HTR-8/SVneo (cell line): ENCODE data around the gene STX2.

Source experiments
- DNase-seq: peaks from one replicate; pipeline ENCODE4 v3.0.0; 2011; ENCODE audit warnings: low spot score, mixed read lengths; ENCODE audit not compliant: insufficient read length
- FAIRE-seq: peaks from 2 replicates; lab custom pipeline; 2011; peaks lifted over from hg19 to GRCh38; lab: Jason Lieb, UNC

Gene STX2

GRCh38 chr12:130832561-130833209, 6.4 kb downstream of the STX2 start:
- FAIRE-seq (no peak), DNase-seq (peak; percentile 52)

- DNase-seq (no peak), FAIRE-seq (no peak)
Measured at GRCh38 chr12:130831876-130832405, 7.1 kb downstream of the STX2 start.

GRCh38 chr12:130831246-130831645, 7.8 kb downstream of the STX2 start:
- no peak for FAIRE-seq
- DNase-seq = no peak

DNA sequence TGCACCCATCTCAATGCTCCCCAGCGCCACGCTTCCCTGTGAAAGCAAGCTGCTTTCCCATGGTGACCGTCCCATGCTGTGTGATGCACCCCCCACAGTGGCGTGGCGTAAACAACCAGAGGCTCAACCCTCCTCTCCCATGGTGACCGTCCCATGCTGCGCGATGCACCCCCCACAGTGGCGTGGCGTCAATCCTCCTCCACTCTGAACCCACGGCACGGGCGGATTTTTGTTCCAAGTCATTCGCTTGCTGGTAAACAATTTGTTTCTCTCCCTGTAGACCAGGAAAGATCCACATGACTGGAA, 8.9 kb downstream of the STX2 start:
- FAIRE-seq (no peak), DNase-seq (no peak)

GRCh38 chr12:130829391-130830245, 9.4 kb downstream of the STX2 start:
- DNase-seq = no peak

GRCh38 chr12:130828895-130829294, 10.2 kb downstream of the STX2 start:
- FAIRE-seq (no peak), DNase-seq (no peak)

More at GRCh38 chr12:130829391-130830245, 9.4 kb downstream of the STX2 start:
- no peak for FAIRE-seq

DNA sequence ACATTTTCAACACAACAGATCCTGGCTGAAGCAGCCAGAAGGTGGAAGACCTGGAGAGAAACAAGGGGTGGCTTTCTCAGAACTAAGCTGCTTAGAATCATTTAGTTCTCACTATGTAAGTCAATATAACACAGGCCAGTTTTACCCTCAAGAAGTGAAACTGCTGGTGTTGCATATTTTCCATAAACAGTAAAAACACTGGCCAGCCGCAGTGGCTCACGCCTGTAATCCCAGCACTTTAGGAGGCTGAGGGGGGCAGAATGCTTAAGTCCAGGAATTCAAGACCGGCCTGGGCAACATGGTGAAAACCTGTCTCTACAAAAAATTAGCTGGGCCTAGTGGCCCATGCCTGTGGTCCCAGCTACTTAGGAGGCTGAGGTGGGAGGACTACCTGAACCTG, 11.6 kb downstream of the STX2 start:
- FAIRE-seq (no peak), DNase-seq (no peak)

DNA sequence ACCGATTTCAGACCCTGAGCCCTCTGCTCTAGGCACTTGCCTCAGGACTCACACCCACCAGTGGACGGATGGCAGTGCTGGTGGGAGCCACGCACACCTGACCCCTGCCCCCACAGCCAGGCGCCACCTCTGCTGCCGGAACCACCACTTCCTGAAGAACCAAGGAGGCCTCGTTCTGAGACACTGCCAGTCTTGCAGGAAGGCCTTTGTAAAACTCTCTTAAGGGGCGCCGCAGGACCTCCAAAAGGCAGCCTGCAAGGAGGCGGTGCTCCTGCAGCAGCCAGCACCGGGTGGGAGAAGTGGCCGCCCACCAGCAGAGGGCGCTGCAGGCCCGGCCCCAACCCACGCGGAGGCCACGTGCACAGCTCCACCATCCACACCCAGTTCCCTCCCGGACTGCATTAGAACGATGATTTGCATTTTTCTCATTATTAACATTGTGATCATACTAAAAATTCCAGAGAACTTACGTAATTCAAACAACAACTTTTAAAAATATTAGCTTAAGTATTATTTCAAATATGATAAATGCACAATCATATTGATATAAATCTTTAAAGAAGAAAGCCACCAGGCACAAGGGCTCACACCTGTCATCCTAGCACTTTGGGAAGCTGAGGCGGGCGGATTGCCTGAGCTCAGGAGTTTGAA, 12.8 kb downstream of the STX2 start:
- FAIRE-seq (no peak), DNase-seq (peak; percentile 58)

GRCh38 chr12:130825771-130826150, 13.3 kb downstream of the STX2 start:
- FAIRE-seq (no peak), DNase-seq (no peak)

- DNase-seq (no peak), FAIRE-seq (no peak)
Measured at GRCh38 chr12:130819681-130820080, 19.4 kb downstream of the STX2 start.

- no peak for FAIRE-seq
Measured at GRCh38 chr12:130818635-130819576, 20.1 kb downstream of the STX2 start.

GRCh38 chr12:130818272-130818634, 20.8 kb downstream of the STX2 start:
- FAIRE-seq = no peak
- DNase-seq = no peak

More at GRCh38 chr12:130818635-130819576, 20.1 kb downstream of the STX2 start:
- DNase-seq = no peak

- FAIRE-seq = no peak
- DNase-seq = no peak
Measured at GRCh38 chr12:130817804-130818203, 21.2 kb downstream of the STX2 start.

DNA sequence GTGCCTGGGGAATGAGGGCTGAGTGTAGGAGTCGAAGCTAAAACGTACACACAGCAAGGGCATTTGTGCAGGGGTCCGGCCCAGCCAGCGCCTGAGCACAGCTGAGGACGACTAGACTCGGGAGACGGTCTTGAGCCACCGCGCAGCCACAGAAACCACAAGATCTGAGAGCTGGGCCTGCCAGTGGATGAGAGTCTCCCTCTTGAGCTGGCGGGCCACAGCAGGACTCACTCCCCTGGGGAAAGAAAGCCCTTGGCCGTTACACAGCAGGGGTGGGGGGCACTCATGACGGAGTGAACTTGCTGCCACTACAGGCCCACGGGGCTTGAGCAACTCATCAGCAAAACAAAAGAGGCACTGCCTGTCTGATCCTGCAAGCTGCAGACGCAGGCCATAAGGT, 23.0 kb downstream of the STX2 start:
- no peak for FAIRE-seq
- DNase-seq = no peak

GRCh38 chr12:130815028-130815741, 23.9 kb downstream of the STX2 start:
- FAIRE-seq (no peak), DNase-seq (no peak)

DNA sequence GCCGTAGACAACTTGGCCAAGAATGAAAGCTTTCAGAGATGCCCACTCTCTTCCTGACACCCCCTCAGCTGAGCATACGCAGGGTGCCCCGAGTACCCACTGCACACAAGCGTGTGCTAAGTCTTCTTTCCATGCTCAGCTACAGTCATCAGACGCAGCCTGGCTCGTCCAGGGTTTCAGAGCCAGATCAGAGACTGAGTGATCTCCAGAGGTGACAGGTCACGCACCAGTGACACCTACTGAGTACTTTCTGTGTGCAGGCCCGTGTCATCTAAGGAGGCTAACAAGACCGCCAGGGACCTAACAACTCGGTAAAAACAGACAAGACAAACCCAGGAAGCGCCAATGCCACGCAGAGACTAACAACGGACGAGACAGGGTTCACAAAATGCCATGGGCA, 25.1 kb downstream of the STX2 start:
- DNase-seq (no peak), FAIRE-seq (no peak)

DNA sequence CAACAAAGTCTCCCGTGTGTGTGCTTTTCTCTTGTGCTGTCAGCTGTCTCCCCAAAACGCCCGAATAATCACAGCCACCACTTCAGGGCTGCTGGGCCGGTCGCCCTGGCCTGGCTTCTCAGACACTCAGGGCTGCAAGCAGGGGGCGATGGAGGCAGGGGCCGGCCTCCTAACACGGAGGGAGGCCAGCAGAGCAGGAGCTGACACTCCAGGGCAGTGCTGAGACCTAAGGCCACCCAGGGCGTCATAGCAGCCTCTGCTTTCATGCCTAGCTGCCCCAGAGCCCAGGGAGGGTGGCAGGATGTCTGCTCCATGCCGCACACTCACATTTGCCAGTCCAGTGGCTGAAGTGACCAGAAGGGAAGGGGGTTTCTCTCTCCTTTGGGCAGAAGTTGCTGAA, 25.6 kb downstream of the STX2 start:
- DNase-seq (no peak), FAIRE-seq (no peak)

DNA sequence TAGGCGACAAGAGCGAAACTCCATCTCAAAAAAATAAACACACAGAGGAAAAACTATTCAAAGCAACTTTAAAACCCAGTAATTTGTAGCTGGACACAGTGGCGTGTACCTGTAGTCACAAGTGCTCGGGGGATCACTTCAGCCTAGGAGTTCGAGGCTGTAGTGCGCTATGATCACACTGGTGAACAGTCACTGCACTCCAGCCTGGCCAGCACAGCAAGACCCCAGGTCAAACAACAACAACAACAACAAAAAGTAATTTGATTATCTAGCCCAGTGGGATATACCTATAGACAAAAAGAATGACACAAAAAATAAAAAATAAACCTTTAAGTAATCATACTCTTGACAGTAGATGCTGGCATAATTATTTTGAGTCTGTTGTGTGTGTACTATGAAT, 29.3 kb downstream of the STX2 start:
- FAIRE-seq = no peak
- no peak for DNase-seq

DNA sequence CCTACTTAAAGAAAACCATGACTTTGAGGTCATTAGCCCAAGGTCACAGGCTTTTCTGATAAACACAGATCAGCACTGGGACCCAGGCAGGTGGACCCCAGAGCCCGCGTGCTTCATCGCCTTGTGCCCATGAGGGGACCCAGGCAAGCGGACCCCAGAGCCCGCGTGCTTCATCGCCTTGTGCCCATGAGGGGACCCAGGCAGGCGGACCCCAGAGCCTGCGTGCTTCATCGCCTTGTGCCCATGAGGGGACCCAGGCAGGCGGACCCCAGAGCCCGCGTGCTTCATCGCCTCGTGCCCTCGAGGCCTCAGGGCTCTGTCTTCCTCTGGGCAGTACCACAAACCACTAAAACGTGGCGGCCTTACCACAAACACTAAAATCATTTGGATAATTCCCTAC, 31.7 kb downstream of the STX2 start:
- FAIRE-seq (no peak), DNase-seq (no peak)
